GM12891 (cell line): ENCODE data around the gene ZBTB16.

Source experiments
- PAX5 ChIP-seq: IDR thresholded peaks from 2 replicates; pipeline ENCODE4 v1.6.1; 2011; ENCODE audit warnings: low read length, moderate library complexity, mild to moderate bottlenecking; ENCODE audit not compliant: insufficient read depth, severe bottlenecking
- POLR2A ChIP-seq: IDR thresholded peaks from 2 replicates; pipeline ENCODE4 v1.6.1; 2011; ENCODE audit warnings: low read depth, low read length, control low read depth

DNA sequence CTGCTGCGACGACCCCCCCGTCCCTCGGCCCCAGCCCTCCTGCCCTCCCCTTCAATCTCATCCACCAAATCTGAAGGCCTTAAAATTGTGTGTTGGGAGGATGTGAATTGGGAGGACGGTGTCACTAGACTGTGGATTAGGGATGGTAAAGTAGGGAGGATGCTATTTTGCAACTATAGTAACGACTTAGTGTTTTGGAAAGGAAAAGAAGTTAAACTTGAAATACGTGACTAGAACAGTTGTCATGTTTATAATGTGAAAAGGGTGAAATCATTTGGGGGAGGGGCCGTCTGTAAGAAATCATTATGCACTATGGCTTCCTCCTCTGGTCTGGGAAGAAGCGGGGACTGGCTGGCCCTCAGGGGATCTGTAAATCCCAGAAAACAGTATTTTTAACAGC lies 193.3 kb downstream of the ZBTB16 start:
- TF ChIP-seq POLR2A, result no peak
- no peak for TF ChIP-seq PAX5
